ENCODE results near the gene AAMDC. TPM values are rescaled to one million over a fixed set of nuclear protein-coding genes. Genes with fewer than 3 reads are reported as not detected.
A peak's percentile ranks its signal among the peaks of the same experiment; 100 is the strongest.
"Not testable (repeated sequence)": the region's sequence is repeated elsewhere in the genome, so short reads cannot be mapped to it uniquely, and the experiment has no call there.

The AAMDC gene
- total RNA-seq, 1 donor from 2014 or later = 24.7 TPM

- Mint-ChIP-seq H3K4me3 (ENCODE audit: unreplicated experiment) (no peak overlapping the region), H3K4me1 (ENCODE audit: unreplicated experiment) (no peaks in the 10 kb centered on the region), H3K27me3 (ENCODE audit: unreplicated experiment) (no peaks in the 10 kb centered on the region), H3K27ac (ENCODE audit: unreplicated experiment) (no peak overlapping the region), H3K9me3 (ENCODE audit: unreplicated experiment) (no peaks in the 10 kb centered on the region), H3K36me3 (ENCODE audit: low read depth, unreplicated experiment) (peaks cover 10% of the 10 kb centered on the region)
- no peak for TF ChIP-seq CTCF (IDR thresholded peaks at IDR 0.05; ENCODE audit: unreplicated experiment)
- no peak for DNase-seq (ENCODE audit: low spot score)
Observed at GRCh38 chr11:77828926-77829325, 8.0 kb downstream of the AAMDC start.

DNA sequence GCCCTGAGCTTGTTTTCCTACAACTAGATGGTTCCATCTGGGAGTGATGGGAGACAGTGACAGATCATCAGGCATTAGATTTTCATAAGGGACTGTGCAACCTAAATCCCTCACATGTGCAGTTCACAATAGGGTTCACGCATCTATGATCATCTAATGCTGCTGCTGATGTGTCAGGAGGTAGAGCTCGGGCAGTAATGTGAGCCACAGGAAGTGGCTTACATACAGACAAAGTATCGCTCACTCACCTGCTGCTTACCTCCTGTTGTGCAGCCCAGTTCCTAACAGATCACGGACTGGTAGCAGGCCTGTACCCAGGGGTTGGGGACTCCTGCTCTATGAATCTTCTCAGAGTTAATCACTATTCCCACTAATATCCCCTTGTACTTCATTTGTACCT lies 12.4 kb downstream of the AAMDC start:
- no peak for TF ChIP-seq CTCF (IDR thresholded peaks at IDR 0.05; ENCODE audit: unreplicated experiment)
- Mint-ChIP-seq H3K36me3 (ENCODE audit: low read depth, unreplicated experiment) (peaks cover 10% of the 10 kb centered on the region), H3K27ac (ENCODE audit: unreplicated experiment) (no peak overlapping the region)

DNA sequence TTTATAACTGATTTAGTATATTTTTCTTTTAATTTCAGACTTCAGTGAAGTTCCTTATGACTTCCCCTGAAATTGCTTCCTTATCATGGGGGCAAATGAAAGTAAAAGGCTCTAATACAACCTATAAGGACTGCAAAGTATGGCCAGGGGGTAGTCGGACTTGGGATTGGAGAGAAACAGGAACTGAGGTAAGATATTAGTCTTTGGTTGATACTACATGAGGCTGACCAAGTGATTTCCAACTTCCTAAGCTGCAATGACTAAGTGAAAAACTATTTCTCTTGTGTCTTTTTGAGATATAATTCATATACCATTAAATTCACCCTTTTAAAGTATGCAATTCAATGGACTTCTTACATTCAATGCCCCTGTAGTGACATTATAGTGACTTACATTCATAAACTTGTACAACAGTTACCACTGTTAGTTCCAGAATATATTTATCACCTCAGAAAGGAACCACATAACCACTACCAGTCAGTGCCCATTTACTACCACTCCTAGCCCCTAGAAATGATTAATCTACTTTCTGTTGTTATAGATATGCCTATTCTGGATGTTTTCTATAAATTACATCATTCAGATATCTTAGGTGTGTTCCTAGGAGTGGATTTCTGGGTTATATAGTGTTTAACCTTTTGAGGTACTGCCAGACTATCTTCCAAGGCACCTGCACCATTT lies 21.6 kb downstream of the AAMDC start:
- H3K9me3 Mint-ChIP-seq (ENCODE audit: unreplicated experiment) = peaks cover 6% of the 10 kb centered on the region
- H3K36me3 Mint-ChIP-seq (ENCODE audit: low read depth, unreplicated experiment) = peaks cover 45% of the 10 kb centered on the region
- DNase-seq (ENCODE audit: low spot score) = no peak
- no peak overlapping the region for H3K27ac Mint-ChIP-seq (ENCODE audit: unreplicated experiment)
- no peak for TF ChIP-seq CTCF (IDR thresholded peaks at IDR 0.05; ENCODE audit: unreplicated experiment)
- peaks cover 3% of the 10 kb centered on the region for H3K27me3 Mint-ChIP-seq (ENCODE audit: unreplicated experiment)
- no peak overlapping the region for H3K4me3 Mint-ChIP-seq (ENCODE audit: unreplicated experiment)
- H3K4me1 Mint-ChIP-seq (ENCODE audit: unreplicated experiment) = no peaks in the 10 kb centered on the region

More for the DNA sequence above, 12.4 kb downstream of the AAMDC start:
- no peaks in the 10 kb centered on the region for H3K4me1 Mint-ChIP-seq (ENCODE audit: unreplicated experiment)
- H3K4me3 Mint-ChIP-seq (ENCODE audit: unreplicated experiment) = no peak overlapping the region
- H3K9me3 Mint-ChIP-seq (ENCODE audit: unreplicated experiment) = no peaks in the 10 kb centered on the region
- no peaks in the 10 kb centered on the region for H3K27me3 Mint-ChIP-seq (ENCODE audit: unreplicated experiment)
- DNase-seq (ENCODE audit: low spot score) = no peak

DNA sequence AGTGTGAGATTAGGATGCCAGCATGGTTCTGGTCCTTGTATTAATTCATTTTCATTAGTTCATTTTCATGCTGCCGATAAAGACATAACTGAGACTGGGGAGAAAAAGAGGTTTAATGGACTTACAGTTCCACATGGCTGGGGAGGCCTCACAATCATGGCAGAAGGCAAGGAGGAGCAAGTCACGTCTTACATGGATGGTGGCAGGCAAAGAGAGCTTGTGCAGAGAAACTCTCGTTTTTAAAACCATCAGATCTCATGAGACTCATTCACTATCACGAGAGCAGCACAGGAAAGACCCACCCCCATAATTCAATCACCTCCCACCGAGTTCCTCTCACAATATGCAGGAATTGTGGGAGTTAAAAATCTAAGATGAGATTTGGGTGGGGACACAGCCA lies 22.8 kb downstream of the AAMDC start:
- not testable (repeated sequence) for H3K27me3 Mint-ChIP-seq (ENCODE audit: unreplicated experiment); DNase-seq (ENCODE audit: low spot score); H3K4me1 Mint-ChIP-seq (ENCODE audit: unreplicated experiment); H3K27ac Mint-ChIP-seq (ENCODE audit: unreplicated experiment); H3K9me3 Mint-ChIP-seq (ENCODE audit: unreplicated experiment)
- Mint-ChIP-seq H3K36me3 (ENCODE audit: low read depth, unreplicated experiment) (peaks cover 45% of the 10 kb centered on the region), H3K4me3 (ENCODE audit: unreplicated experiment) (peak overlapping the region; percentile 28)

DNA sequence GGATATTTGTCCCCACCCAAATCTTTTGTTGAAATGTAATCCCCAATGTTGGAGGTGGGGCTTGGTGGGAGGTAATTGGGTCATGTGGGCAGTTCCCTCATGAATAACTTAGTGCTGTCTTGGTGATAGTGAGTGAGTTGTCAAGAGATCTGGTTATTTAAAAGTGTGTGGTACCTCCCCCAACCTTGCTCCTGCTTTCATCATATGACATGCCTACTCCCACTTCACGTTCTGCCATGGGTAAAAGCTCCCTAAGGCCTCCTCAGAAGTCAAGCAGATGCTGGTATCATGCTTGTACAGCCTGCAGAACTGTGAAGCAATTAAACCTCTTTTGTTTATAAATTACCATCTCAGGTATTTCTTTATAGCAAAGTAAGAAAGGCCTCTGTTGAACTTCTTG lies 30.6 kb downstream of the AAMDC start:
- H3K36me3 Mint-ChIP-seq (ENCODE audit: low read depth, unreplicated experiment) = peaks cover 49% of the 10 kb centered on the region
- H3K27me3 Mint-ChIP-seq (ENCODE audit: unreplicated experiment) = peaks cover 4% of the 10 kb centered on the region
- H3K4me1 Mint-ChIP-seq (ENCODE audit: unreplicated experiment) = no peaks in the 10 kb centered on the region
- no peak overlapping the region for H3K27ac Mint-ChIP-seq (ENCODE audit: unreplicated experiment)
- DNase-seq (ENCODE audit: low spot score) = no peak
- H3K4me3 Mint-ChIP-seq (ENCODE audit: unreplicated experiment) = no peak overlapping the region
- TF ChIP-seq CTCF (IDR thresholded peaks at IDR 0.05; ENCODE audit: unreplicated experiment) = no peak
- H3K9me3 Mint-ChIP-seq (ENCODE audit: unreplicated experiment) = peaks cover 13% of the 10 kb centered on the region

All from endothelial cell (in vitro differentiated cells).